IPS-20b (cell line): Measurements from ENCODE around the gene UBE2U.

Experiments
- H3K27ac ChIP-seq: one replicate; pipeline ENCODE4 v1.5.1; 2013; ENCODE audit warnings: low read length
- H3K27me3 ChIP-seq: 2 replicates; pipeline ENCODE4 v1.6.1; 2013; ENCODE audit warnings: mild to moderate bottlenecking, low read length, inconsistent platforms; ENCODE audit not compliant: insufficient read depth
- H3K36me3 ChIP-seq: 2 replicates; pipeline ENCODE4 v1.6.1; 2013; ENCODE audit warnings: low read depth, mild to moderate bottlenecking, inconsistent platforms, low read length, moderate library complexity; ENCODE audit not compliant: insufficient read depth
- H3K4me1 ChIP-seq: 2 replicates; pipeline ENCODE4 v1.6.1; 2013; ENCODE audit warnings: mild to moderate bottlenecking, control low read depth, inconsistent platforms, low read length, moderate library complexity; ENCODE audit not compliant: insufficient read depth
- H3K4me3 ChIP-seq: 2 replicates; pipeline ENCODE4 v1.5.1; 2013; ENCODE audit warnings: mild to moderate bottlenecking, low read length, inconsistent platforms
- H3K9ac ChIP-seq: 2 replicates; pipeline ENCODE4 v1.6.1; 2013; ENCODE audit warnings: low read depth, mild to moderate bottlenecking, inconsistent platforms, low read length, moderate library complexity
- H3K9me3 ChIP-seq: 2 replicates; pipeline ENCODE4 v1.6.1; 2013; ENCODE audit warnings: mild to moderate bottlenecking, low read depth, low read length, inconsistent platforms; ENCODE audit not compliant: insufficient read depth

Gene UBE2U, protein sequence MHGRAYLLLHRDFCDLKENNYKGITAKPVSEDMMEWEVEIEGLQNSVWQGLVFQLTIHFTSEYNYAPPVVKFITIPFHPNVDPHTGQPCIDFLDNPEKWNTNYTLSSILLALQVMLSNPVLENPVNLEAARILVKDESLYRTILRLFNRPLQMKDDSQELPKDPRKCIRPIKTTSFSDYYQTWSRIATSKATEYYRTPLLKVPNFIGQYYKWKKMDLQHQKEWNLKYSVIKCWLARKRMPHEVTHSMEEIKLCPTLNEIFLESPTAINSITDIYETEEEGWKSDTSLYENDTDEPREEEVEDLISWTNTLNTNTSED

GRCh38 chr1:64203420-64203819 lies at the start of gene UBE2U:
Gene UBE2U (plus strand): TSS chr1:64203623. CDS start chr1:64204051, 428 bp downstream.
- no peaks in the 10 kb centered on the region for H3K9me3 ChIP-seq
- no peak within 1 kb of the TSS for H3K27ac ChIP-seq
- H3K27me3 ChIP-seq = no peaks in the 10 kb centered on the region
- H3K4me1 ChIP-seq = no peaks in the 10 kb centered on the region
- no peak within 1 kb of the TSS for H3K4me3 ChIP-seq
- no peak within 1 kb of the TSS for H3K9ac ChIP-seq
- no peaks in the 10 kb centered on the region for H3K36me3 ChIP-seq

DNA sequence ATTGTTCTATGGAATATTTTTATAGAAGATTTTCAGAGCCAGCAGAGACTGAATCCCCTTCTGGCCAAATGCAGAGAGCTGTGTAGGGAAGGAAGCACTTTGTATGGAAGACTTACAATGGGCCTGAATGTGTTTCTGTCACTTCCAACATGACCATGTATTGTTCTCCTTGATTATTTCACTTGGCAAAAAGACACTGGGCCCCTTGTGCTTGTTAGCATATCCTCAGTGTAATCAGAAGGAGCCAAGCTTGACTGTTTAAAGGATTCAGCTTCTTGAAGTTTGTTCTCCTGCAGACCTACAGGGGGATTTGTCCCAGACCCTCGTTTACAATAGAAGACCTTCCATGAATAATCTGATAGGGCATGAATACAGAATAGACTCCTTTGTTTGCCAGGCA lies 48.1 kb upstream of the UBE2U start:
- peaks cover 5% of the 10 kb centered on the region; the same call in 1 of the 2 replicates for H3K4me1 ChIP-seq

DNA sequence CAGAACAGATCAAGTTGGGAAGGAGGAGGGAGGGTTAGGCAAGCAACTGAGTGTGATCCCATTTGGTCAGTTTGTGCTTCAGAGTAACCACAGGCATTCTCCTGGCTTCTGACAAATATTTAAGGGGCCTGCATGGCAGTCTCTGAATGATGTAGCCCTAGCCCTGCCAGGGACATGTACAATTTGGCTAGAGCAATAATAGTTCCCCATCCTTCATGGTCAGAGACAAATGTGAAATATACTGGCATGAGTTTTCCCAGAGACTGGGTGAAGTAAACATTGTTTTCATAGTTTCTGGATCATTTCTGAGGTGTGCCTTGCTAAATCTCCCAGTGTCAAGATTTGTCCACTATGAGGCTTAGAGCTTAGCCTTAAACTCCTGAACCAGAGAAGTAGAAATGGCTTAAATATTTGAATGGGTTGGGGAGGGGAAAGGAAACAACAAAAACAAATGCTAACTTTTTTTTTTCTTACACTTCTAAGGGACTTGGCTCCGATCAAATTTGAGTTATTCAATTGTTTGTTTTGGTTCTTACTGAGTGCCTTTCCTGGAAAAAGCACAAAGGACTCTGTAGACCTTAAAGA lies 42.0 kb upstream of the UBE2U start:
- Histone ChIP-seq H3K9me3 (no peaks in the 10 kb centered on the region), H3K36me3 (peaks cover 49% of the 10 kb centered on the region), H3K4me1 (no peaks in the 10 kb centered on the region), H3K9ac (no peak overlapping the region), H3K4me3 (no peak overlapping the region), H3K27me3 (no peaks in the 10 kb centered on the region), H3K27ac (no peak overlapping the region)

More for the DNA sequence above, 48.1 kb upstream of the UBE2U start:
- no peaks in the 10 kb centered on the region for H3K27me3 ChIP-seq
- H3K9ac ChIP-seq = no peak overlapping the region
- H3K9me3 ChIP-seq = no peaks in the 10 kb centered on the region
- H3K27ac ChIP-seq = no peak overlapping the region
- H3K4me3 ChIP-seq = no peak overlapping the region
- peaks cover 25% of the 10 kb centered on the region for H3K36me3 ChIP-seq

DNA sequence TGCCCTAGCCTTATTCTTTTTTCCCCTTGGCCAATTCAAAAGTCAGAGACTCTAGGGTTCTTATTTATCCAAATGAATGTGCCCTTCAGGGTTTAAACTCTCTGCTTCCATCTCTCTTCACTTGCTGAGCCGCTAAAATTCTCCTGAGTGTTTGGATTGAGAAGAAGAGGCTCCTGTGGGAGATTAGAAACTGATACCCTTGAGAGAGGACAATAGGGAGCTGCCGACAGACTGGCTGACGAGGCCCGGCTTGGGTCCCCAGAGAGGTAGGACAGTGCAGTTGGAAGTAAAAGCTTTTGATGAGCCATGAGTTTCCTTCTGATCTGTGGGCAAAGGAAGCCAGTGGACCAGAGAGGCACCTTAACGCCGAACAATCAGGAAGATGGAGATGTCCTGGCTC lies 41.3 kb upstream of the UBE2U start:
- Histone ChIP-seq H3K36me3 (peaks cover 56% of the 10 kb centered on the region), H3K4me1 (no peaks in the 10 kb centered on the region), H3K27me3 (no peaks in the 10 kb centered on the region), H3K4me3 (no peak overlapping the region), H3K9ac (no peak overlapping the region), H3K9me3 (no peaks in the 10 kb centered on the region), H3K27ac (no peak overlapping the region)

GRCh38 chr1:64162804-64163203 lies 40.6 kb upstream of the UBE2U start:
- Histone ChIP-seq H3K9me3 (no peaks in the 10 kb centered on the region), H3K9ac (no peak overlapping the region), H3K36me3 (peaks cover 63% of the 10 kb centered on the region), H3K27me3 (no peaks in the 10 kb centered on the region), H3K4me3 (no peak overlapping the region), H3K4me1 (no peaks in the 10 kb centered on the region), H3K27ac (no peak overlapping the region)

- H3K9me3 ChIP-seq = no peaks in the 10 kb centered on the region
- H3K27ac ChIP-seq = no peak overlapping the region
- H3K9ac ChIP-seq = no peak overlapping the region
- H3K36me3 ChIP-seq = peaks cover 65% of the 10 kb centered on the region
- H3K27me3 ChIP-seq = no peaks in the 10 kb centered on the region
- no peak overlapping the region for H3K4me3 ChIP-seq
- H3K4me1 ChIP-seq = no peaks in the 10 kb centered on the region
These were observed 40.0 kb upstream of the UBE2U start for GRCh38 chr1:64163431-64163830.

GRCh38 chr1:64163970-64164369 lies 39.5 kb upstream of the UBE2U start:
- Histone ChIP-seq H3K27me3 (no peaks in the 10 kb centered on the region), H3K9ac (no peak overlapping the region), H3K36me3 (peaks cover 65% of the 10 kb centered on the region), H3K9me3 (peaks cover 4% of the 10 kb centered on the region; the same call in 1 of the 2 replicates), H3K27ac (no peak overlapping the region), H3K4me3 (no peak overlapping the region), H3K4me1 (no peaks in the 10 kb centered on the region)

DNA sequence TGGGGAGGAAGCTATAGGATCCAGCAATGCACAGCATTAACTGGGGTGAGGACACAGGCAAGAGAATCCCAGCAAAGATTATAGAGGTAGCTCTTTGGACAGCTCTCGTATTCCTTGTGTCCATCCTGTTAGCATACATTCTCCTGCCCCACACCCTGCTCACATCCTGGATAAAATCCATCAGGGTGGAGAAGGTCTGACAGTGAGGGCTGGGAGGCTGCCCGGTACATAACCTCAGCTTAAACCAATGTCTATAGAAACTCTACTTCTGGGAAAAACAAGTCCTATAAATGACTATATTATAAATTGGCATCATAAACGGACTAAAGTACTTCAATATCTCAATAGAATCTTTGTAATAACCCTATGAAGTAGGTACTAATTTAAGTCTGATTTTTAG lies 36.8 kb upstream of the UBE2U start:
- Histone ChIP-seq H3K9me3 (peaks cover 6% of the 10 kb centered on the region; the same call in 1 of the 2 replicates), H3K27ac (no peak overlapping the region), H3K9ac (no peak overlapping the region), H3K27me3 (no peaks in the 10 kb centered on the region), H3K4me3 (no peak overlapping the region), H3K36me3 (peaks cover 45% of the 10 kb centered on the region), H3K4me1 (0 out of 2 replicates have a peak, but pooled peaks cover 2% of the 10 kb centered on the region)

DNA sequence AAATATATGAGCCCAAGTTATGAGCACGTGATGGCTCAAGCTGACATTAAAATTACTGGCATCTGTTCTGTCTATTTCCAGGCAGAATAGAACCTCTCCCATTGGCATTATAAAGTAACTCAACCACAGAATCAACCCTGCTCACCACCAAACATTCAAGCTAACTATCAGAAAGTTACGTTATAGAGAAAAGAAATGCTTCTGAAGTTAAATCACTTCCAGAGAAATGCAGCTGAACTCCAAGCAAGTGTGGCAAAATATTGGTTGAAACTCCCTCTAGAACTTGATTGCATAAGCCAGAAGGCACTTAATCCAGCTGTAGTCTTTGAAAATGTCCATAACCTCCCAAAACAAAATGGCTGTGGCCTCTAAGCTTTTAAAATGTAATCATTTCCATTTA lies 36.2 kb upstream of the UBE2U start:
- H3K9me3 ChIP-seq = peaks cover 6% of the 10 kb centered on the region; the same call in 1 of the 2 replicates
- H3K9ac ChIP-seq = no peak overlapping the region
- H3K36me3 ChIP-seq = peaks cover 40% of the 10 kb centered on the region
- 0 out of 2 replicates have a peak, but pooled peaks cover 2% of the 10 kb centered on the region for H3K4me1 ChIP-seq
- H3K27ac ChIP-seq = no peak overlapping the region
- H3K27me3 ChIP-seq = no peaks in the 10 kb centered on the region
- no peak overlapping the region for H3K4me3 ChIP-seq

GRCh38 chr1:64171246-64171645 lies 32.2 kb upstream of the UBE2U start:
- Histone ChIP-seq H3K4me3 (no peak overlapping the region), H3K9me3 (peaks cover 6% of the 10 kb centered on the region; the same call in 1 of the 2 replicates), H3K36me3 (peaks cover 41% of the 10 kb centered on the region), H3K4me1 (0 out of 2 replicates have a peak, but pooled peaks cover 2% of the 10 kb centered on the region), H3K9ac (no peak overlapping the region), H3K27me3 (no peaks in the 10 kb centered on the region), H3K27ac (no peak overlapping the region)

- Histone ChIP-seq H3K27me3 (no peaks in the 10 kb centered on the region), H3K9ac (no peak overlapping the region), H3K36me3 (peaks cover 42% of the 10 kb centered on the region), H3K9me3 (peaks cover 6% of the 10 kb centered on the region; the same call in 1 of the 2 replicates), H3K4me3 (no peak overlapping the region), H3K27ac (no peak overlapping the region), H3K4me1 (0 out of 2 replicates have a peak, but pooled peaks cover 2% of the 10 kb centered on the region)
These were observed 31.6 kb upstream of the UBE2U start for GRCh38 chr1:64171797-64172281.
